Limb (tissue), 2 donors: ENCODE measurements around the gene RFC4.

Source experiments
- DNase-seq, 2 donors: peaks; one replicate each; pipeline ENCODE4 v3.0.0-alpha.2; 2016; ENCODE audit errors: extremely low spot score in 2 of 2

The RFC4 gene

GRCh38 chr3:186751480-186751879, 54.8 kb downstream of the RFC4 start:
- DNase-seq: no peak

GRCh38 chr3:186750316-186750715, 56.0 kb downstream of the RFC4 start:
- DNase-seq: no peak

DNA sequence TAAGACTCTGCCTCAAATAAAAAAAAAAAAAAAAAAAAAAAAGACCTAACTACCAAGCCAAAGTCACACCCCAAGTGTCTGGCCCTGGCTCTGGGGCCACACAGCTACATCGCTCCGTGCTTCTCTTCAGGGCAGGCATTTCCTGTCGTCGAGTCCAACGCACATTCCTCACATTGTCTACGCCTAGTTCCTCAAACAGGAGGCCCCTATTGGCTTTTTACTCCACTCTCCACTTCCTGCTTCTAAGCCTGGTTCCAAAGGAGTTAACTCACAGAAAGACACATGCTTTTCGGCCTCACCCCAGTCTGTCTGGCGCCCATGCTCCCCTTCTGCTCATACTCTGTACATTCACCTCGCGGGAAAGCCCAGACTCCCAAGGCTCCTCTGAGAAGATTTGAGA, 60.3 kb downstream of the RFC4 start:
- peak; percentile 27 for DNase-seq

GRCh38 chr3:186743666-186744065, 62.6 kb downstream of the RFC4 start:
- DNase-seq: no peak

DNA sequence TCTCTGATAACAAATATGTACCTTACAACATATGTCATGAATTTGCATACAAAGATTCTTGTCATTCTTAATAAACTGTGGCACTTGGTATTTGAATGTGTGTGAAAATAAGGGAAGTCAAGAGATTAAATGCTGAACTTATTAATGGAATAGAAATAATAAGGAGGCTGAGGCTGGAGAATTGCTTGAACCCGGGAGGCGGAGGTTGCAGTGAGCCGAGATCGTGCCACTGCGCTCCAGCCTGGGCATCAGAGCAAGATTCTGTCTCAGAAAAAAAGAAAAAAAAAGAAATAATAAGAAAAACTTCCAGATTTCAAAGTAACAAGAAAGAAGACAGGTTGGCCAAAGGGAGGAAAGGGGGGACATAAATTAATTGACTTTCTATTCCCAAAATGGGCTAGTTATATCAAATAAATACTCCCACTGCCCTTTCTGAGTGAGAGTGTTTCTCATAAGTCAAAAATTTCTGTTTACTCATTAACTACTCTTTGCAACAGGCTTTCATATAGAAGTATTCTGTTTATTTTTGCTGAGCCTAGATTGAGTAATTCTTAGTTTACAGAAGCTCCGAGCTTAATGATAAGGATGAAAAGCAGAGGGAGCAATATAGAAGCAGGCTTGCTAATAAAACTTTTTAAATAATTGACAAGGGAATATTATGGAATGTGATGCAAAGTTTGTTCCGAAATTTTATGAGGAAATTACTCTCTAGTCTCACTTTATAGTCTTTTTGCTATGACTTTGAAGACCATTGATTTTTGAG, 63.5 kb downstream of the RFC4 start:
- DNase-seq: no peak
